Stimulated activated CD8-positive, alpha-beta memory T cell treated with anti-CD3 and anti-CD28 coated beads, Interleukin-15, amount 100 ng/mL, for 24 hours (primary cell): Measurements from ENCODE around the gene CCDC7.
"Not testable (repeated sequence)": the region's sequence is repeated elsewhere in the genome, so short reads cannot be mapped to it uniquely, and the experiment has no call there.

ENCODE experiments used
- DNase-seq: peaks from one replicate; pipeline ENCODE4 v3.0.0-alpha.2; 2020; ENCODE audit warnings: low read depth

CCDC7 gene

DNA sequence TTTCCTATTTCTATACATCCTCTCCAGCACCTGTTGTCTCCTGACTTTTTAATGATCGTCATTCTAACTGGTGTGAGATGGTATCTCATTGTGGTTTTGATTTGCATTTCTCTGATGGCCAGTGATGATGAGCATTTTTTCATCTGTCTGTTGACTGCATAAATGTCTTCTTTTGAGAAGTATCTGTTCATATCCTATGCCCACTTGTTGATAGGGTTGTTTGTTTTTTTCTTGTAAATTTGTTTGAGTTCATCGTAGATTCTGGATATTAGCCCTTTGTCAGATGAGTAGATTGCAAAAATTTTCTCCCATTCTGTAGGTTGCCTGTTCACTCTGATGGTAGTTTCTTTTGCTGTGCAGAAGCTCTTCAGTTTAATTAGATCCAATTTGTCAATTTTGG is 253.7 kb downstream of the CCDC7 start:
- not testable (repeated sequence) for DNase-seq

DNA sequence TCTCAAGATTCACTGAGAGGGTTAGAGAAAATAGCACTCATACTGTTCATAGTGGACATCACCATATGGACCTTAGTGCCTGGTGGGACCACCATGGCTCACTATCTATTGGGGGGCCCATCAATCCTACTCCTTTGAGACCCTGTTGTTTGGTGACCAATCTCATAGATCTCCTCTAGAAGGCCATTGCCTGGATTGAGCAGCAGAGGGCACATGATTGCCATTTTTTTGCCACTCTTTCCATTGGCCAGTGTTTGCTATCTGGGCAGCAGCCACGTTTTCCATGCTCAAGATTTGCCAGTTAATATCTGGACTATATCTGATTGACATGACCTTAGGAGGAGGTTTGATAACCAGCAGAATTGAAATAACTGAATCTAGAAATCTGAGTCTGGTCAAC is 267.6 kb downstream of the CCDC7 start:
- DNase-seq, result no peak

DNA sequence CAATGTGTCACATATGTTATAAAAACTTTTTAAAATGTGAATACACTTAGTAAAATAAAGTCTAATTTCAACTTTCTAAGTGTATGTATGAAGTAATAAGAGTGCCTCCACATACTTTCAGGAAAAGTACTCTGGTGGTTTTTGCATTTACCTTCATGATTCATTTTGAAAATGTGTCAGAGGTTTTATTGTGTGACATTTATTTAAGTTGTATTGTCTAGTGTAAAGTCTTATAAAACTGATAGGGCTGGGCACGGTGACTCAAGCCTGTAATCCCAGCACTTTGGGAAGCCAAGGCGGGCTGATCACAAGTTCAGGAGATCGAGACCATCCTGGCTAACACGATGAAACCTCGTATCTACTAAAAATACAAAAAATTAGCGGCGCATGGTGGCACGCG is 285.6 kb downstream of the CCDC7 start:
- DNase-seq, result no peak

DNA sequence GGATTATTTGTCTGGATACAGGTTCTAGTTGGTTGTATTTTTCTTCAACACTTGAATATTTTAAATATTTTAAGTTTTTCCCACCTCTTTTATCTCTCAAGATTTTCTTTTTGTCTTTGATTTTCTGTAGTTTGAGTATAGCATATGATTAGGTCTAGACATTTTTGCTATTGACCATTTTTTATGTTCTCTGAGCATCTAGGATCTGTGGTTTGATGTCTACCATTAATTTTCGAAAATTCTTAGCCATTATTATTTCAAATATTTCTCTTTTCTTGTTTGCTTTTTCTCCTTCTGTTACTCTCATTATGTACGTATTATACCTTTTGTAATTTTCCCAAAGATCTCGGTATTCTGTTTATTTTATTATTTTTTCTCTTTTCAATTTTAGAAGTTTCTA is 293.0 kb downstream of the CCDC7 start:
- no peak for DNase-seq

DNA sequence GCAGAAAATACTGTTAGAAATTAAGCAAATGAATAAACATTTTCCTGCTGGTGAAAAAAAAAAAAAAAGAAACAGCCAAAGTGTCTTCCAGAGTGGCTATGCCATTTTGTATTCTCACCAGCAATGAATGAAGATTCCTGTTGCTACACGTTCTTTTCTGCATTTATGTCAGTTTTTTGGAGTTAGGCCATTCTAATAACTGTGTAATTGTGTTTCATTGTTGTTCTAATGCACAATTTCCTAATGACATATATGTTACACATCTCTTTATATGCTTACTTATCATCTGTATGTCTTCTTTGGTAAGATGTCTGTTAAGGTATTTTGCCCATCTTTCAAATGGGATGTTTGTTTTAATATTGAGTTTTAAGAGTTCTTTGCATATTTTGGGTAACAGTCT is 298.4 kb downstream of the CCDC7 start:
- no peak for DNase-seq

DNA sequence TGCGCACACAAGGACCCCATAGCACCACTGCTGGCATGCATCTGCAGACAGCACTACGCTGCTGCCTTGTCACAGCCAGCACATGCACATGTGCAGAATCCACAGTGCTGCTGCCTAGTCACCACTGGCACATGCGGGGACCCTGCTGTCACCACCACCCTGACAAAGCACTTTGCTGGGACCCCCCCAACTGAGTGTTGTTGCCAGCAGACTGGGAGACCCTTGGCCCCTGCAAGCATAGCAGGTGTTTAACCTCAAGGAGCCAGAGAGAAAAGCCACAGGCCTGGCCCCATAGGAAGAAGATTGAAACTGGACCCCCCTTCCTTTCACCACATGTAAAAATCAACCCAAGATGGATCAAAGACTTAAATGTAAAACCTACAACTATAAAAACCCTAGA is 300.9 kb downstream of the CCDC7 start:
- DNase-seq, result no peak

DNA sequence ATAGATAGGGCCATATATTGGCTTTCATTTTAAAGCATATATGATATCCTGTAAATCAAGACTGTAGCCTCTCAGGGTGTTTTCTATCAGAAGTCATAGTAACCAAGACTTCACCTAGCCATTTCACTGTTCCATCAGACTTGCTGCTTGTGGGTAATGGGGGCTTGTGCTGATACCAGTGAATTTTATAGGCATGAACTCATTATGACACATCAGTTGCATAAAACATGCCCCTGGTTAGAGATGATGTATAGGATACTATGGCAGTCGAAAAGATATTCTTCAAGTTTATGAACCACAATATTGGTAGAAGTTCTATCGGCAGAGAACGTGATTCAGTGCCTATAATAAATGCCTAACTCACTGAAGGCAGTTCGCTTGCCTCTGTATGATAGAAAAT is 305.6 kb downstream of the CCDC7 start:
- DNase-seq, result no peak

DNA sequence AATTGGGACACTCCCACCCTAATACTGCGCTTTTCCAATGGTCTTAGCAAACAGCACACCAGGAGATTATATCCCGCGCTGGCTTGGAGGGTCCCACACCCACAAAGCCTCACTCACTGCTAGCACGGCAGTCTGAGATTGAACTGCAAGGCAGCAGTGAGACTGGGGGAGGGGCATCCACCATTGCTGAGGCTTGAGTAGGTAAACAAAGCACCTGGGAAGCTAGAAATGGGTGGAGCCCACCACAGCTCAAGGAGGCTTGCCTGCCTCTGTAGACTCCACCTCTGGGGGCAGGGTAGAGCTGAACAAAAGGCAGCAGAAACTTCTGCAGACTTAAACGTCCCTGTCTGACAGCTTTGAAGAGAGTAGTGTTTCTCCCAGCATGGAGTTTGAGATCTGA is 309.0 kb downstream of the CCDC7 start:
- not testable (repeated sequence) for DNase-seq

DNA sequence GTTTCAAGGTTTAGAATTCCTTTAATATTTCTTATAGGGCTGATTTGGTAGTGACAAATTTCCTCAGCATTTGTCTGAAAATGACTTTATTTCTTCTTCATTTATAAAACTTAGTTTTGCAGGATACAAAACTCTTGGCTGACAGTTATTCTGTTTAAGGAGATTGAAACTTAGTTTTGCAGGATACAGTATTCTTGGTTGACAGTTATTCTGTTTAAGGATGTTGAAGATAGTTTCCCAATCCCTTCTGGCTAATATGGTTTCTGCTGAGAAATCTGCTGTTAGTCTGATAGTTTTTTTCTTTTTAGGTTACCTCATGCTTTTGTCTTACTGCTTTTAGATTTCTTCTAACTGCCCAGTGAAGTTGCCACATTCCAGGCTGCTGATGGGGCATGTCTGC is 325.3 kb downstream of the CCDC7 start:
- no peak for DNase-seq

DNA sequence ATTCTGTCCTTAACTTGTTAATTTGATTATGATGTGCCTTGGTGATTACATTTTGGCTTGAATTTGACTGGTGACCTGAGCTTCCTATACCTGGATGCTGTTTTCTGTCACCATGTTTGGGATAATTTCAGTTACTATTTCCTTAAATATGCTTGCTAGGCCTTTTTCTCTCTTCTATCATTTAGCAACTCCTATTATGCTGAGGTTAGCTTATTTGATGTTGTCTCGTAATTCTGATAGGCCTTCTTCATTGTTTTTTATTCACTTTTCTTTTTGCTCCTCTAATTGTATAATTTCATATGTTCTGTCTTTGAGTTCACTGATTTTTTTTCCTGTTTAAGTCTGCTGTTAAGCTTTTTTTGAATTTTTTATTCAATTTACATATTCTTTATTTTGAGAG is 327.2 kb downstream of the CCDC7 start:
- DNase-seq, result no peak

DNA sequence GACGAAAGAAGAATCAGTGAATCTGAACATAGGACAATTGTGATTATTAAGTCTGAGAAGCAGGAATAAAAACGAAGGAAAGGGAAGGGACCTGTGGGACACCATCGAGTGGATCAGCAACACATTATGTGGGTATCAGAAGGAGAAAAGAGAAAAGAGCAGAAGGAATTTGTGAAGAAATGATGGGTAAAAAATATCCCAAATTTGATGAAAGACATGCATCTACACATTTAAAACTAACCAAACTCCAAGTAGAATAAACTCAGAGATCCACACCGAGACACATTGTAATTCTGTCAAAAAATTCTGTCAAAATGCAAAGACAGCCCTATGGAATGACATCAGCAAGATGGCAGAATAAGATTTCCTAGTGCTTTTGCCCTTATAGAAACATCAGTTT is 341.0 kb downstream of the CCDC7 start:
- no peak for DNase-seq

DNA sequence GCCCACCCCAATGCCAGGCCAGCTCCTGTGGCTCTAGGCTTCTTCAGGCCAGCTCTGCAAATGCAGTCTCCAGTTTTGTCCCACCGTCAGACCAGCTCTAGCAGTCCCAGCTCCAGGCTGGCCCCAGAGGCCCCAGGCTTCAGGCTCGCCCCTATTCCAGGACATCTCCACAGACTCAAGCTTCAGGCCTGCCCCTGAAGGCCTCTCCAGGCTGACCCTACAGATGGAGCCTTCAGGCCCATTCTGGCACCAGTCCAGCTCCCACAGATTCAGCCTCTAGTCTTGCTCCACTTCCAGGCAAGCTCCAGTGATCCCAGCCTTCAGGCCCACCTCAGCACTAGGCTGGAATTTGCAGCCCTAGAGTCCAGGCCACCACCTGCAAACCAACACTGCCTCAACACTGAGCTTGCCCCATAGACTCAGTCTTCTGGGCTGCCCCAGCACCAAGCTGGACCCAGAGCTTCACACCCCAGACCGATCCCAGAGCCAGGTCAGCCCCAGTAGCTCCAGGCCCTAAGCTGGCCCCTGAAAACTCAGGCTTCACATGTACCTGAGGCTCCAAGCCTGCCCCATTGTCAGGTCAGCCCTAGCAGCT is 341.8 kb downstream of the CCDC7 start:
- no peak for DNase-seq

DNA sequence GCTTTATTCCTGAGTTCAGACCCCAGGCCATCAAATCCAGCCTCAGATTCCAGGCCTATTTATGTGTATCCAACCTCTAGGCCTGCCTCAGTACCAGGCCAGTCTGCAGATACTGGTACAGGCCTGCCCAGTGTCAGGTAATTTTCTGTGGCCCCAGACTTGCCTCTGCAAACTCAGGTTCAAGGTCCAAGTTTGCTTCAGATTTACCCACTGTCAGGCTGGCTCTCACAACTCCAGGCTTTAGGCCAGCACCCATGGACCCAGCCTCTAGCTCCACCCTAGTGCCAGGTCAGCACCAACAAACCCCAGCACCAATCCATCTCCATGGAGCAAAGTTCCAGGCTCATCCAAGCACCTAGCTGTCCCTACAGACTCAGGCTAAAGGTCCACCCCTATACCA is 342.4 kb downstream of the CCDC7 start:
- no peak for DNase-seq

DNA sequence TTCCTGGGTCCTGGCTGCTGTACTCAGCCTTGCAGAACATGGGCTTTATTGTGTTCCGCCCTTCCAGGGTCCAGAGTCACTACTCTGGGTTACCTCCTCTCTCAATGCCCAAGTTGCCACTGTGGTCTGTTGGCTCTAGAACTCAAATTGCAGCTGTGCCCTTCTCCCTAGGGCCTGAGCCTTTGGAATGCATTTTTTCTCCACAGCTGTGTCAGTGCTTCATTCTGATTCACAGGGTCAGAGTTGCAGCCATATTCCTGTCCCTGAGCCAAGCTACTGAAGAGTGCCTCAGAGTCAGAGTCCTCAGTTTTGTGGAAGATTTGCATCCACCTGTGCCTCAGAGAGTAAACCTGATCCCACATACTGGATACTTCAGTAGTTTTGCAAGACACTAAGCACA is 344.5 kb downstream of the CCDC7 start:
- no peak for DNase-seq

DNA sequence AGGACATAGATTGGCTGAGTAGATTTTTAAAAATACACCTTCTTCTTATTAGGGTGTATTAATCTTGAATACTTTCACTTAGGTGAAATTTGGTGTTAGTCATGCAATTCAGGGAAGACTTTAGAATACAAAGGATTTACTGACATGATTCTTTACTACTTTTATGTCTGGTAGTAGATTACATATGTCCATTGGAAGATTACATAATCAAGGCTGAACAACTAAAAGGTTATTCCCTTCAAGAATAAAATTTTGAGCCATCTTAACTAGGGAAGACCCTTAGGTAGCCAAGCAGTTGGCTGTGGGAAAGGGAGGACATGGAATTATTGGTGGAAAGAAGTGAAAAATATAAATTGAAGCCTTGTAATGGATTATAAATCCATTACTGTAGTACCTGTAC is 347.1 kb downstream of the CCDC7 start:
- no peak for DNase-seq

DNA sequence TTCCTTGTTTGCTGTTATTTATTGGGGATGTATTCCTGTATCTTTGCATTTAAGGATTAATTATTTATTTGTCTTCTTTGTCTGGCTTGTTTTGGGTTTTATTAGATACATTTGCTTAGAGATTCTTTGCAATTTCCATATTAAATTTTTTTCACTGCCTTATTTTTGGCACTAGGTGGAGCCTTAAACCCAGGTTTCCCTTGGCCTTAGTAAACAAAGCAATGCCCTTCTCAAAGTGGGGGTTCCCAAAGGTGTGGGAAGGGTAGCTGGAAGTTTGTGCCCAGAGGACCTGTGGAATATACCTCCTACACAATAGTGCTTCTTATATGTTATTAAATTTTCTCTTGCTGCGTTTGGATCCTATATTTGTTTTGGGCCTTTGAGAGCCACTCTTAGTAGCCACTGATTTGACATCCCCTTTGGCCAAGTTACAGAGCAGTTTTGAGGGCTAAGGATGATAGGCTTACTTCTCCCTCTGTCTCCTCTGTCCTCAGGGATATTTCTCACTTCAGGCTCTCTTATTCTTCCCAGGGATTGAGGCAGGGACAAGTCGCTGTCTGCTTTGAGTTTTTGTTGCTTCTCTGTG is 349.8 kb downstream of the CCDC7 start:
- no peak for DNase-seq

DNA sequence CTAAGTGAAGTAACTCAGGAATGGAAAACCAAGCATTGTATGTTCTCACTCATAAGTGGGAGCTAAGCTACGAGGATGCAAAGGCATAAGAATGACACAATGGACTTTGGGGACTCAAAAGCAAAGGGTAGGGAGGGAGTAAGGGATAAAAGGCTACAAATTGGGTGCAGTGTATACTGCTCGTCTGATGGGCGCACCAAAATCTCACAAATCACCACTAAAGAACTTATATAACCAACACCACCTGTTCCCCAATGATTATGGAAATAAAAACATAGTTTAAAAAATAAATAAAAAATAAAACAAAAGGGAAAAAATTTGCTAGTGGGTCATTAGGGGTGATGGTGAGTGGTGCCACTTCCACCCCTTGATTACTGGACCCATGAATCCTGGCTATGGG is 351.5 kb downstream of the CCDC7 start:
- DNase-seq, result not testable (repeated sequence)

DNA sequence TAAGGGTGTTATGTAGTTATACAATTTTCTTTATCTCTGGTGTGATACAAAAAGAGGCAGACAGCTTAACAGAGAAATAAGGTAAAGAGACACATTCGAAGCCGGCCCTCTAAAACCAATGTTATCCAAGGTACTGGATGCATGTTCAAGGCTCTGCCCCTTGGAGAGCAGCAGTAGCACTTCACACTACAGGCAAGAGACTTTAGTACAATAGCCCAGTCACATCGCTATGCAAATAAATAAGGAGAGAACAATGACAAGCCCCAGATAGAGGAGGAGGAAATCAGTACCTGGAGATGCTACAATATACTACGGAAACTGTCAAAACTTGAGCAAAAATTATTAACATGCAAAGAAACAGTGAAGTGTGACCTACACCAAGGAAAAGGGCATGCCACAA is 401.0 kb downstream of the CCDC7 start:
- no peak for DNase-seq

DNA sequence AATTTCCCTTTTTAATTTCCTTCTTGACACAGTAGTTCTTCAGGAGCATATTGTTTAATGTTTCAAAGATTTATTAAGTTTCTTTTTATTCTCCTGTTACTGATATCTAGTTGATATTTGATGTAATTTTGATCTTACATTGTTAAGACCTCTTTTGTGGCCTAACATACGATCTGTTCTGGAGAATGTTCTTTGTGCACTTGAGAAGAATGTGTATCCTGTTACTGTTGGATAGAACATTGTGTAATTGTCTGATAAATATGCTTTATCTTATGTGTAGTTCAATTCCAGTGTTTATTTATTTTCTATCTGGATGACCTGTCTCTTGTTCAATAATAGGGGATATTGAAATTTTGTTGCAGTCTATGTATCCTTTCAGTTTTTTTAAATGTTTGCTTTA is 405.4 kb downstream of the CCDC7 start:
- no peak for DNase-seq

DNA sequence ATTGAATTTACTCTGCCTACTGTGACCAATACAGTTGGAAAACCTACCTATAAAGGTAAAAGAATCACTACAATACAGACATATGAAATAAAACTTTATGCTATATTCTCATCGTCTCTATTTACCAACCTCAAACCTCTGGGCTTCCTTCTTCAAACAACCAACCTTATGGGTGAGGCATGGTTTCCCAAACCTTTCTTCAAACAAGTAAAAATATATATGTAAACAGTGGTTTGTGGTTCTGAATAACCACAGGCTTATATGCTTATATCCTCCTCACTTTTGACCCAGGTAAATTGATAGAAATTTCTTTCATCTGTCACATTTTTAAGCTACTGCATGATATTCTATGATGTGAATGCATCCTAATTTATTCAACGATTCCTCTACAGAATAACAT is 408.5 kb downstream of the CCDC7 start:
- DNase-seq, result no peak

DNA sequence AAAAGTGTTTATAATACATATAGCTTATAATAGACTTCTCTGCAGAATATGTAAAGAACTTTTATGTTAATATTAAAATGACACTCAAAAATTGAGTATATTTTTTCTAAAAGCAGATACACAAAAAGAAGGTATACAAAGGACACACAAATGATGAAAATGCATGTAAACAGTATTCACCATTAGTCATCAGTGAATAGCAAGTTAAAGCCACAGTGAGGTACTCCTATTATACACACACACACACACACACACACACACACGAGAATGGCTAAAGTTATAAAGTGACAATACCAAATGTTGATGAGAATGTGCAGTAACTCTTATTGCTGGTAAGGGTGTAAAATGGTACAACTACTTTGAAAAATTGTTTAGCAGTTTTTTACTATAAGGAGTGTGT is 419.2 kb downstream of the CCDC7 start:
- no peak for DNase-seq

DNA sequence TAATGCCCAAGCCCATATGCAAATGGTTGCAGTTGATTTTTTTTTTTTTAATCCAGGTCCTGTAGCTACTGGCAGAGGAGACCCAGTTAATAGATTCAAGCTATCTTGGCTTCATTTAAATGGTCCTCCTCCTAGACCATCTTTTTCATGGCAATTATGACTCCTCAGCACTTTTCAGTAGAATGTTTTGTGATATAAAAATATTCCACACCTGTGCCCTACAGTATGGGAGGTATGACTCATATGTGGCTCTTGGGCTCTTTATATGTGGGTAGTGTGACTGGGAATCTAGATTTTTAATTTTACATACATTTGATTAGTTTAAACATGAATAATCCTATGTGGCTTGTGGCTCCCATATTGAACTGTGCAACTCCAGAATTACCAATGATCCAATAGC is 432.0 kb downstream of the CCDC7 start:
- DNase-seq, result no peak

DNA sequence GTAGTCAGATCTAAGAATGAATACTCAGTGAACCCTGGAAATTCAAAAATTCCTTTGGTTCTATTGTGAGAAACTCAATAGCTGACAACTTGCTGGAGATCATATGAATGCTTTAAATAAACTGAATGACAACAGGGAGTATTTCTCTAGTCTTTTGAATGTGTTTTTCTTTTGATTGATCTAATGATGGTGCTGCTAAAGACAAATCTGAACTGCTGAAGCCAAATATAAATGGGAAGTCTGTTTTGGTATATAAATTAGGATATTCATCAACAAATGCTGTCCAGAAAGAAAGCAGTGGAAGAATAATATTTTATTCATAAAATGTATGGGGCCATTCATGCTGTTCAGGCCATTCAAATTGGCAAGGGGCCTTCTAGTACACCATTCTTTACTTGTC is 432.7 kb downstream of the CCDC7 start:
- DNase-seq, result no peak

DNA sequence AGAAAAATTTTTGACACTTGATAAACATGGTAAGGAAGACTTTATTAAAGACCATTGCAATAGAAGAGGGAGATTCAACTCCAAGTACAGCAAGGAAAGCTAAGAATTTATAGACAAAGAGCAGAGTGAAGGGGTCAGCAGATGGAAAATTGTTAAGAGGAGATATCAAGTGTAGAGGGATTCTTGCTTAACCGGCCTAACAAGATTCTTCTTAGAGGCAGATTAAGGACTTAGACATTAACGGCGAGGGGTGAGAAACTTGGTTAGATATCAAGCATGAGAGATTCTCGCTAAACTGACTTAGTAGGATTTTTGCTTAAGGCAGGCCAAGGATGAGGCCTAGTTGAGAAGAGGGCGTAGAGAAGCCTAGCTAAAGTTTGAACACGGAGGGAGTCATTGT is 436.1 kb downstream of the CCDC7 start:
- no peak for DNase-seq

DNA sequence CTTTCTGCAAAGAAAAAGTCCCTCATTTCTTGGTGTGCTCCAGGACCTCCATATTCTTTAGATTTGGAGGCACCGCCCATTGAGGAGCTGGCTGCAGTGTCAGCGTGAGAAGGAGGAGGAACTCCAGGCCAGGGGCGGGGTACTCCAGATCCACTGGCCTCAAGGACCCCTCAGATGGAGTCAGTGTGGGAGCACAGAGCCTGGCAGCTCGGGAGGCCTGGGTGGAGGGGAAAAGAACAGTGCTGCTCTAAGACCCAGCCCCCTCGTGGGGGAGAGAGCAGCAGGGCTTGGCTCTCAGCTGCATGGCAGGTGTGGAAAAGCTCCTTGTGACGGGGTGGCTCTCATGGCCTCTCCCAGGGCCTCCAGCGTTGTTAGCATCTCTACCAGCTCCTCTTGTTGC is 441.5 kb downstream of the CCDC7 start:
- DNase-seq, result no peak
